HepG2 (cell line): ENCODE measurements around the gene OTC. TPM values are rescaled to one million over a fixed set of nuclear protein-coding genes. Genes with fewer than 3 reads are reported as not detected.

Experiments
- ATAC-seq: fragments of 200-7000 bp; cut with Tn5 transposase; 3 replicates; pipeline ENCODE4 v1.9.1; 2020; ENCODE audit warnings: mild to moderate bottlenecking, moderate library complexity
- BruUV-seq: library from RNA; stranded (reverse); fragments of 400-500 nt; replicated peaks from 2 replicates; lab custom pipeline; 2021; lab: Mats Ljungman, UMichigan
- CTCF ChIA-PET: fragments of 300-600 bp; formaldehyde crosslinking; extraction: SDS; loops from one replicate; lab custom pipeline; 2021; ENCODE audit warnings: low total read pairs, inconsistent platforms, low intra/inter-chr PET ratio; lab: Yijun Ruan, JAX
- POLR2A ChIA-PET: fragments of 350-600 bp; sonication (Branson Sonifier 250); formaldehyde crosslinking; loops from one replicate; lab custom pipeline; 2020; ENCODE audit warnings: antibody characterized with exemption, inconsistent platforms; lab: Yijun Ruan, JAX
- DNase-seq: peaks from one replicate; pipeline ENCODE4 v3.0.0-alpha.2; 2015; ENCODE audit warnings: low spot score
- FAIRE-seq: peaks from 3 replicates; lab custom pipeline; 2011; peaks lifted over from hg19 to GRCh38; lab: Jason Lieb, UNC
- H2AFZ ChIP-seq: one replicate; pipeline ENCODE4 v1.6.1; 2011; ENCODE audit warnings: low read length, inconsistent platforms
- H3K27ac ChIP-seq: fragments of 300-600 bp; 3 replicates; pipeline ENCODE4 v1.8.0; 2011; ENCODE audit warnings: mixed run types, mild to moderate bottlenecking, mixed read lengths, low read length, inconsistent platforms; ENCODE audit not compliant: insufficient read depth; ENCODE audit errors: extremely low read length
- H3K27me3 ChIP-seq, 2 experiments: fragments of 200-600 bp in 1 of 2; 2 replicates in 1 of 2; 3 replicates in 1 of 2; pipeline versions ENCODE4 v1.6.0 to v1.8.0; 2011; ENCODE audit warnings: low read length in 2 of 2, mild to moderate bottlenecking in 2 of 2, moderate library complexity in 2 of 2, inconsistent platforms in 1 of 2; ENCODE audit not compliant: insufficient read depth in 2 of 2, control insufficient read depth in 1 of 2
- H3K36me3 ChIP-seq, 2 experiments: fragments of 200-600 bp in 1 of 2; replicated peaks in 1 of 2; 2 replicates in 1 of 2; 3 replicates in 1 of 2; pipeline versions ENCODE4 v1.5.1 to v1.8.0; 2011; ENCODE audit warnings: low read length in 2 of 2, inconsistent platforms in 1 of 2; ENCODE audit not compliant: insufficient read depth in 2 of 2, control insufficient read depth in 1 of 2
- H3K4me1 ChIP-seq: 2 replicates; pipeline ENCODE4 v1.5.1; 2012; ENCODE audit warnings: low read length, inconsistent platforms; ENCODE audit not compliant: insufficient read depth
- H3K4me2 ChIP-seq: 2 replicates; pipeline ENCODE4 v1.6.0; 2011; ENCODE audit warnings: low read depth, low read length, inconsistent platforms
- H3K4me3 ChIP-seq, 3 experiments: fragments of 200-600 bp in 1 of 3; sonication (generic), shearing (Covaris generic) in 1 of 3; replicated peaks in 1 of 3; 2 replicates each; pipeline ENCODE4 v1.5.1; 2011 to 2016; ENCODE audit warnings: low read length in 3 of 3, inconsistent platforms in 2 of 3, low read depth in 2 of 3, mild to moderate bottlenecking in 2 of 3, control low read depth in 1 of 3, mixed read lengths in 1 of 3; ENCODE audit not compliant: insufficient read depth in 1 of 3
- H3K79me2 ChIP-seq: one replicate; pipeline ENCODE4 v1.6.1; 2011; ENCODE audit warnings: low read length, inconsistent platforms; ENCODE audit not compliant: insufficient read depth
- H3K9ac ChIP-seq: 2 replicates; pipeline ENCODE4 v1.6.0; 2011; ENCODE audit warnings: mild to moderate bottlenecking, low read depth, low read length, inconsistent platforms; ENCODE audit not compliant: insufficient read depth
- H3K9me3 ChIP-seq: 2 replicates; pipeline ENCODE4 v1.5.1; 2012; ENCODE audit warnings: mild to moderate bottlenecking, low read length
- H4K20me1 ChIP-seq: 2 replicates; pipeline ENCODE4 v1.6.0; 2011; ENCODE audit warnings: inconsistent platforms, mild to moderate bottlenecking, low read length, moderate library complexity; ENCODE audit not compliant: insufficient read depth
- DPF2 ChIP-seq: sonication (generic); formaldehyde crosslinking; IDR thresholded peaks from 2 replicates; pipeline ENCODE4 v1.4.0; 2020; ENCODE audit warnings: mild to moderate bottlenecking, low read depth, missing genetic modification reagents, borderline replicate concordance
- ETV6 ChIP-seq: sonication (generic); formaldehyde crosslinking; conservative IDR thresholded peaks from 2 replicates; pipeline ENCODE4 v1.4.0; 2020; ENCODE audit warnings: missing genetic modification reagents
- HMG20A ChIP-seq: IDR thresholded peaks from 2 replicates; pipeline ENCODE4 v1.6.1; 2016; ENCODE audit warnings: borderline replicate concordance
- KDM1A ChIP-seq: IDR thresholded peaks from 2 replicates; pipeline ENCODE4 v1.6.1; 2016; ENCODE audit warnings: missing compliant biosample characterization
- NFYB ChIP-seq: sonication (generic); formaldehyde crosslinking; IDR thresholded peaks from 2 replicates; pipeline ENCODE4 v1.4.0; 2020; ENCODE audit warnings: missing genetic modification reagents
- PAWR ChIP-seq: sonication (generic); formaldehyde crosslinking; IDR thresholded peaks from 2 replicates; pipeline ENCODE4 v1.4.0; 2020; ENCODE audit warnings: missing genetic modification reagents, mild to moderate bottlenecking, borderline replicate concordance
- POLR2AphosphoS5 ChIP-seq: IDR thresholded peaks from 2 replicates; pipeline ENCODE4 v1.6.1; 2012; ENCODE audit warnings: low read depth, low read length
- TP53 ChIP-seq: sonication (generic); formaldehyde crosslinking; conservative IDR thresholded peaks from 2 replicates; pipeline ENCODE4 v1.4.0; 2020; ENCODE audit warnings: missing genetic modification reagents
- ZNF235 ChIP-seq: sonication (generic); formaldehyde crosslinking; IDR thresholded peaks from 2 replicates; pipeline ENCODE4 v1.8.1; 2023; ENCODE audit warnings: mild to moderate bottlenecking, missing genetic modification reagents, borderline replicate concordance
- ZNF564 ChIP-seq: sonication (generic); formaldehyde crosslinking; IDR thresholded peaks from 2 replicates; pipeline ENCODE4 v1.8.1; 2023; ENCODE audit warnings: mild to moderate bottlenecking, missing genetic modification reagents
- ZZZ3 ChIP-seq: sonication (generic); formaldehyde crosslinking; IDR thresholded peaks from 2 replicates; pipeline ENCODE4 v1.4.0; 2020; ENCODE audit warnings: missing genetic modification reagents, mild to moderate bottlenecking, borderline replicate concordance
- WGBS: methylation state at CpG from one replicate; pipeline ENCODE4 v1.1.6; 2017; ENCODE audit warnings: low lambda C conversion rate; 5-methylcytosine and 5-hydroxymethylcytosine counted together
- in situ Hi-C: cut with HindIII; loops from 2 replicates; pipeline ENCODE4 v1.10.0; 2017; ENCODE audit warnings: low pct_unique_long_range_greater_than_20kb; ENCODE audit not compliant: extremely low pct_ligation_motif_present
- intact Hi-C: fragments of 100-400 bp; cut with micrococcal nuclease; formaldehyde crosslinking; loops from one replicate; pipeline ENCODE4 v1.10.0; 2022; ENCODE audit not compliant: unreplicated experiment
- polyA plus RNA-seq, 8 experiments: library from polyadenylated mRNA; depleted of rRNA in 3 of 8; stranded (reverse) in 7 of 8; unstranded in 1 of 8; fragments of >200 nt; fragmentation: Illumina TruSeq in 4 of 8; extraction: Trizol in 4 of 8; gene quantifications; 2 replicates each; pipeline versions ENCODE4 v1.2.1 to v1.2.3, GENCODE V29; 2011 to 2016; ENCODE audit warnings: low read depth in 4 of 8, missing spikeins in 1 of 8, mixed read lengths in 1 of 8; ENCODE audit not compliant: insufficient read depth in 1 of 8
- total RNA-seq, 5 experiments: library from RNA; depleted of rRNA; stranded (reverse); fragments of >200 nt; fragmentation: Illumina TruSeq; extraction: Trizol; gene quantifications; 2 replicates each; pipeline ENCODE4 v1.2.3, GENCODE V29; 2016; ENCODE audit warnings: low read depth in 1 of 5
- TF ChIP-seq, protein P1 (sequence below): IDR thresholded peaks from 2 replicates; pipeline ENCODE4 v1.6.1; 2016; ENCODE audit warnings: low read depth, borderline replicate concordance
- TF ChIP-seq, protein P2 (sequence below): sonication (generic); formaldehyde crosslinking; IDR thresholded peaks from 2 replicates; pipeline ENCODE4 v1.4.0; 2020; ENCODE audit warnings: missing genetic modification reagents

The OTC gene
- total and polyA plus RNA-seq, 2 of the 13 experiments (the other 11 are each of a cell fraction or from before 2014, with no cell fraction given): 0.04 to 1.8 TPM

DNA sequence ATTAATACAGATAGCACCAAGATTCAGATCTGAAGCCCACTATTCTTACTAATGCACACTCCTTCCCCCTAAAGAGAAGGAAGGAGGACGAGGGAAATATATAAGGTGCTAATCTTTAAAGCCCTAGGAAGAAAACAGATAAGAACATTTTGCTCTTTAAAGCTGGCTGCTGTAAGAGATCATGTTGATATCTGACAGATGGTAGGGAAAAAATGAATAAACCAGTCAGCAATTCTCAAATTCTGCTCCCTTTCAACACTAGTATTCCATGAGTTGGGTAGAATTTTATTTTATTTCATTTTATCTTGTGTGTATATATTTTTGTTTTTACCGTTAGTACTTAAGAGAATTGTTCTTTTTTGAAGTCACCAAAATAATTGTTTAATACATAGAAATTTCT is 19.2 kb downstream of the OTC start:
- no peak overlapping the region for H3K27ac ChIP-seq
- intact Hi-C loops: no loop called here
- BruUV-seq: no TSS peak
- FAIRE-seq (no peak), ATAC-seq (no peak), DNase-seq (no peak)
- peaks cover 7% of the 10 kb centered on the region; the same call in 1 of the 2 replicates for H3K4me1 ChIP-seq
- H3K9me3 ChIP-seq: no peaks in the 10 kb centered on the region
- 72% methylated on average over 2 of the region's 2 CpGs for WGBS
- no peak overlapping the region for H3K9ac ChIP-seq
- no peaks in the 10 kb centered on the region for H3K36me3 ChIP-seq
- H3K4me2 ChIP-seq: no peak overlapping the region
- H4K20me1 ChIP-seq: no peaks in the 10 kb centered on the region
- no peak overlapping the region for H3K4me3 ChIP-seq
- H2AFZ ChIP-seq: no peak overlapping the region
- CTCF ChIA-PET: no interaction called here
- TF ChIP-seq HMG20A: no peak
- TF ChIP-seq ZNF235 (CRISPR knock-in tag): no peak
- TF ChIP-seq KDM1A (CRISPR knock-in tag): no peak
- no peak for TF ChIP-seq ZZZ3 (CRISPR knock-in tag)
- no peak for TF ChIP-seq POLR2AphosphoS5
- no peak for TF ChIP-seq NFYB (CRISPR knock-in tag)
- TF ChIP-seq, protein P1, sequence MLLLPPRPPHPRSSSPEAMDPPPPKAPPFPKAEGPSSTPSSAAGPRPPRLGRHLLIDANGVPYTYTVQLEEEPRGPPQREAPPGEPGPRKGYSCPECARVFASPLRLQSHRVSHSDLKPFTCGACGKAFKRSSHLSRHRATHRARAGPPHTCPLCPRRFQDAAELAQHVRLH (CRISPR knock-in tag): no peak
- no peak for TF ChIP-seq TP53 (CRISPR knock-in tag)
- TF ChIP-seq PAWR (CRISPR knock-in tag): no peak
- no peak for TF ChIP-seq DPF2 (CRISPR knock-in tag)
- TF ChIP-seq, protein P2, sequence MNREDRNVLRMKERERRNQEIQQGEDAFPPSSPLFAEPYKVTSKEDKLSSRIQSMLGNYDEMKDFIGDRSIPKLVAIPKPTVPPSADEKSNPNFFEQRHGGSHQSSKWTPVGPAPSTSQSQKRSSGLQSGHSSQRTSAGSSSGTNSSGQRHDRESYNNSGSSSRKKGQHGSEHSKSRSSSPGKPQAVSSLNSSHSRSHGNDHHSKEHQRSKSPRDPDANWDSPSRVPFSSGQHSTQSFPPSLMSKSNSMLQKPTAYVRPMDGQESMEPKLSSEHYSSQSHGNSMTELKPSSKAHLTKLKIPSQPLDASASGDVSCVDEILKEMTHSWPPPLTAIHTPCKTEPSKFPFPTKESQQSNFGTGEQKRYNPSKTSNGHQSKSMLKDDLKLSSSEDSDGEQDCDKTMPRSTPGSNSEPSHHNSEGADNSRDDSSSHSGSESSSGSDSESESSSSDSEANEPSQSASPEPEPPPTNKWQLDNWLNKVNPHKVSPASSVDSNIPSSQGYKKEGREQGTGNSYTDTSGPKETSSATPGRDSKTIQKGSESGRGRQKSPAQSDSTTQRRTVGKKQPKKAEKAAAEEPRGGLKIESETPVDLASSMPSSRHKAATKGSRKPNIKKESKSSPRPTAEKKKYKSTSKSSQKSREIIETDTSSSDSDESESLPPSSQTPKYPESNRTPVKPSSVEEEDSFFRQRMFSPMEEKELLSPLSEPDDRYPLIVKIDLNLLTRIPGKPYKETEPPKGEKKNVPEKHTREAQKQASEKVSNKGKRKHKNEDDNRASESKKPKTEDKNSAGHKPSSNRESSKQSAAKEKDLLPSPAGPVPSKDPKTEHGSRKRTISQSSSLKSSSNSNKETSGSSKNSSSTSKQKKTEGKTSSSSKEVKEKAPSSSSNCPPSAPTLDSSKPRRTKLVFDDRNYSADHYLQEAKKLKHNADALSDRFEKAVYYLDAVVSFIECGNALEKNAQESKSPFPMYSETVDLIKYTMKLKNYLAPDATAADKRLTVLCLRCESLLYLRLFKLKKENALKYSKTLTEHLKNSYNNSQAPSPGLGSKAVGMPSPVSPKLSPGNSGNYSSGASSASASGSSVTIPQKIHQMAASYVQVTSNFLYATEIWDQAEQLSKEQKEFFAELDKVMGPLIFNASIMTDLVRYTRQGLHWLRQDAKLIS (CRISPR knock-in tag): no peak
- no peak for TF ChIP-seq ZNF564 (CRISPR knock-in tag)
- TF ChIP-seq ETV6: no peak
- POLR2A ChIA-PET: no interaction called here
- H3K27me3 ChIP-seq: no peaks in the 10 kb centered on the region
- in situ Hi-C loops: no loop called here
- H3K79me2 ChIP-seq: no peaks in the 10 kb centered on the region
